ENCODE data around the gene NDUFV2.
A peak's percentile ranks its signal among the peaks of the same experiment; 100 is the strongest.

The NDUFV2 gene

GRCh38 chr18:9172506-9173127, 70.1 kb downstream of the NDUFV2 start:
- Histone ChIP-seq H3K4me1 (ENCODE audit: control extremely low read depth in 1 of 4, control insufficient read depth in 4 of 4, insufficient read depth in 4 of 4, low read length in 3 of 4) (peaks cover 0 to 16% (median 13%) of the 10 kb centered on the region in 4 experiments), H3K4me3 (ENCODE audit: control insufficient read depth in 1 of 7, extremely low read depth in 1 of 7, insufficient read depth in 4 of 7, low read depth in 2 of 7, low read length in 6 of 7) (no peak overlapping the region), H3K36me3 (ENCODE audit: control insufficient read depth in 4 of 4, insufficient read depth in 4 of 4, low read length in 3 of 4) (peaks cover 0 to 4% (median 0%) of the 10 kb centered on the region in 4 experiments), H3K27ac (ENCODE audit: insufficient read depth in 1 of 2, low read depth in 1 of 2, low read length in 2 of 2, poor library complexity in 1 of 2, severe bottlenecking in 2 of 2) (no peak overlapping the region), H3K9me3 (ENCODE audit: control extremely low read depth in 1 of 5, control insufficient read depth in 4 of 5, insufficient read depth in 2 of 5, low read depth in 1 of 5, low read length in 4 of 5) (peaks cover 0 to 4% (median 0%) of the 10 kb centered on the region in 5 experiments), H3K27me3 (replicated peaks in 2 of 5; ENCODE audit: control insufficient read depth in 4 of 5, insufficient read depth in 5 of 5, low read length in 4 of 5) (no peaks in the 10 kb centered on the region)
- no peak for DNase-seq
- WGBS (ENCODE audit: insufficient coverage), result 94% methylated on average over 2 of the region's 4 CpGs
- ChIA-PET CTCF (interaction anchor here (1.2 to 1.5 kb wide), 2 partner anchors 8 to 13 kb away, joined by 3 read pairs; no protein-coding TSS in a partner anchor), POLR2A (no interaction called here)

- CTCF ChIA-PET, result interaction anchor here (0.9 kb wide), 1 partner anchor 14 kb away, joined by 3 read pairs; no protein-coding TSS in a partner anchor
- peaks cover 0 to 4% (median 0%) of the 10 kb centered on the region in 5 experiments for H3K9me3 ChIP-seq (ENCODE audit: control extremely low read depth in 1 of 5, control insufficient read depth in 4 of 5, insufficient read depth in 2 of 5, low read depth in 1 of 5, low read length in 4 of 5)
- H3K4me1 ChIP-seq (ENCODE audit: control extremely low read depth in 1 of 4, control insufficient read depth in 4 of 4, insufficient read depth in 4 of 4, low read length in 3 of 4), result peaks cover 0 to 16% (median 13%) of the 10 kb centered on the region in 4 experiments
- H3K36me3 ChIP-seq (ENCODE audit: control insufficient read depth in 4 of 4, insufficient read depth in 4 of 4, low read length in 3 of 4), result peaks cover 0 to 4% (median 0%) of the 10 kb centered on the region in 4 experiments
- no peak overlapping the region for H3K27ac ChIP-seq (ENCODE audit: insufficient read depth in 1 of 2, low read depth in 1 of 2, low read length in 2 of 2, poor library complexity in 1 of 2, severe bottlenecking in 2 of 2)
- no peaks in the 10 kb centered on the region for H3K27me3 ChIP-seq (replicated peaks in 2 of 5; ENCODE audit: control insufficient read depth in 4 of 5, insufficient read depth in 5 of 5, low read length in 4 of 5)
- H3K4me3 ChIP-seq (ENCODE audit: control insufficient read depth in 1 of 7, extremely low read depth in 1 of 7, insufficient read depth in 4 of 7, low read depth in 2 of 7, low read length in 6 of 7), result peak overlapping the region in 3 of 7 experiments; percentile 31 to 57 (median 36)
- 92% methylated on average over 3 of the region's 6 CpGs for WGBS (ENCODE audit: insufficient coverage)
- DNase-seq, result peak in 2 of 3 donors; percentile 42 to 55
- POLR2A ChIA-PET, result no interaction called here
These were observed 71.3 kb downstream of the NDUFV2 start for GRCh38 chr18:9173770-9174233.

- POLR2A ChIA-PET, result no interaction called here
- peaks cover 0 to 4% (median 0%) of the 10 kb centered on the region in 4 experiments for H3K36me3 ChIP-seq (ENCODE audit: control insufficient read depth in 4 of 4, insufficient read depth in 4 of 4, low read length in 3 of 4)
- H3K9me3 ChIP-seq (ENCODE audit: control extremely low read depth in 1 of 5, control insufficient read depth in 4 of 5, insufficient read depth in 2 of 5, low read depth in 1 of 5, low read length in 4 of 5), result peaks cover 0 to 4% (median 0%) of the 10 kb centered on the region in 5 experiments
- CTCF ChIA-PET, result interaction anchor here (0.9 kb wide), 1 partner anchor 14 kb away, joined by 3 read pairs; no protein-coding TSS in a partner anchor
- H3K27me3 ChIP-seq (replicated peaks in 2 of 5; ENCODE audit: control insufficient read depth in 4 of 5, insufficient read depth in 5 of 5, low read length in 4 of 5), result no peaks in the 10 kb centered on the region
- H3K4me1 ChIP-seq (ENCODE audit: control extremely low read depth in 1 of 4, control insufficient read depth in 4 of 4, insufficient read depth in 4 of 4, low read length in 3 of 4), result peaks cover 0 to 16% (median 13%) of the 10 kb centered on the region in 4 experiments
- WGBS (ENCODE audit: insufficient coverage), result 64% methylated on average over 3 of the region's 4 CpGs
- peak in 2 of 3 donors; percentile 59 to 66 for DNase-seq
- peak overlapping the region in 1 of 2 experiments; percentile 60 for H3K27ac ChIP-seq (ENCODE audit: insufficient read depth in 1 of 2, low read depth in 1 of 2, low read length in 2 of 2, poor library complexity in 1 of 2, severe bottlenecking in 2 of 2)
- peak overlapping the region in 5 of 7 experiments; percentile 5 to 57 (median 31) for H3K4me3 ChIP-seq (ENCODE audit: control insufficient read depth in 1 of 7, extremely low read depth in 1 of 7, insufficient read depth in 4 of 7, low read depth in 2 of 7, low read length in 6 of 7)
These were observed 71.8 kb downstream of the NDUFV2 start for GRCh38 chr18:9174302-9174701.

GRCh38 chr18:9175115-9175514, 72.6 kb downstream of the NDUFV2 start:
- POLR2A ChIA-PET, result no interaction called here
- peaks cover 0 to 4% (median 0%) of the 10 kb centered on the region in 5 experiments for H3K9me3 ChIP-seq (ENCODE audit: control extremely low read depth in 1 of 5, control insufficient read depth in 4 of 5, insufficient read depth in 2 of 5, low read depth in 1 of 5, low read length in 4 of 5)
- H3K27me3 ChIP-seq (replicated peaks in 2 of 5; ENCODE audit: control insufficient read depth in 4 of 5, insufficient read depth in 5 of 5, low read length in 4 of 5), result no peaks in the 10 kb centered on the region
- no CpG with 5 or more reads among the region's 1 CpG for WGBS (ENCODE audit: insufficient coverage)
- peaks cover 0 to 16% (median 13%) of the 10 kb centered on the region in 4 experiments for H3K4me1 ChIP-seq (ENCODE audit: control extremely low read depth in 1 of 4, control insufficient read depth in 4 of 4, insufficient read depth in 4 of 4, low read length in 3 of 4)
- H3K4me3 ChIP-seq (ENCODE audit: control insufficient read depth in 1 of 7, extremely low read depth in 1 of 7, insufficient read depth in 4 of 7, low read depth in 2 of 7, low read length in 6 of 7), result no peak overlapping the region
- H3K27ac ChIP-seq (ENCODE audit: insufficient read depth in 1 of 2, low read depth in 1 of 2, low read length in 2 of 2, poor library complexity in 1 of 2, severe bottlenecking in 2 of 2), result no peak overlapping the region
- CTCF ChIA-PET, result no interaction called here
- peaks cover 0 to 4% (median 2%) of the 10 kb centered on the region in 4 experiments for H3K36me3 ChIP-seq (ENCODE audit: control insufficient read depth in 4 of 4, insufficient read depth in 4 of 4, low read length in 3 of 4)
- no peak for DNase-seq

GRCh38 chr18:9177031-9177430, 74.5 kb downstream of the NDUFV2 start:
- H3K4me3 ChIP-seq (ENCODE audit: control insufficient read depth in 1 of 7, extremely low read depth in 1 of 7, insufficient read depth in 4 of 7, low read depth in 2 of 7, low read length in 6 of 7), result no peak overlapping the region
- H3K4me1 ChIP-seq (ENCODE audit: control extremely low read depth in 1 of 4, control insufficient read depth in 4 of 4, insufficient read depth in 4 of 4, low read length in 3 of 4), result peaks cover 0 to 16% (median 13%) of the 10 kb centered on the region in 4 experiments
- POLR2A ChIA-PET, result no interaction called here
- peaks cover 0 to 4% (median 2%) of the 10 kb centered on the region in 4 experiments for H3K36me3 ChIP-seq (ENCODE audit: control insufficient read depth in 4 of 4, insufficient read depth in 4 of 4, low read length in 3 of 4)
- no peaks in the 10 kb centered on the region for H3K27me3 ChIP-seq (replicated peaks in 2 of 5; ENCODE audit: control insufficient read depth in 4 of 5, insufficient read depth in 5 of 5, low read length in 4 of 5)
- H3K9me3 ChIP-seq (ENCODE audit: control extremely low read depth in 1 of 5, control insufficient read depth in 4 of 5, insufficient read depth in 2 of 5, low read depth in 1 of 5, low read length in 4 of 5), result no peaks in the 10 kb centered on the region
- WGBS (ENCODE audit: insufficient coverage), result 93% methylated on average over 3 of the region's 6 CpGs
- CTCF ChIA-PET, result no interaction called here
- no peak overlapping the region for H3K27ac ChIP-seq (ENCODE audit: insufficient read depth in 1 of 2, low read depth in 1 of 2, low read length in 2 of 2, poor library complexity in 1 of 2, severe bottlenecking in 2 of 2)
- DNase-seq, result no peak

GRCh38 chr18:9177466-9177865, 75.0 kb downstream of the NDUFV2 start:
- H3K4me1 ChIP-seq (ENCODE audit: control extremely low read depth in 1 of 4, control insufficient read depth in 4 of 4, insufficient read depth in 4 of 4, low read length in 3 of 4), result peaks cover 0 to 16% (median 13%) of the 10 kb centered on the region in 4 experiments

GRCh38 chr18:9178557-9178956, 76.1 kb downstream of the NDUFV2 start:
- Histone ChIP-seq H3K36me3 (ENCODE audit: control insufficient read depth in 4 of 4, insufficient read depth in 4 of 4, low read length in 3 of 4) (peaks cover 2 to 11% (median 7%) of the 10 kb centered on the region in 4 experiments), H3K4me1 (ENCODE audit: control extremely low read depth in 1 of 4, control insufficient read depth in 4 of 4, insufficient read depth in 4 of 4, low read length in 3 of 4) (peaks cover 0 to 13% (median 11%) of the 10 kb centered on the region in 4 experiments), H3K9me3 (ENCODE audit: control extremely low read depth in 1 of 5, control insufficient read depth in 4 of 5, insufficient read depth in 2 of 5, low read depth in 1 of 5, low read length in 4 of 5) (no peaks in the 10 kb centered on the region), H3K27me3 (replicated peaks in 2 of 5; ENCODE audit: control insufficient read depth in 4 of 5, insufficient read depth in 5 of 5, low read length in 4 of 5) (no peaks in the 10 kb centered on the region), H3K27ac (ENCODE audit: insufficient read depth in 1 of 2, low read depth in 1 of 2, low read length in 2 of 2, poor library complexity in 1 of 2, severe bottlenecking in 2 of 2) (no peak overlapping the region), H3K4me3 (ENCODE audit: control insufficient read depth in 1 of 7, extremely low read depth in 1 of 7, insufficient read depth in 4 of 7, low read depth in 2 of 7, low read length in 6 of 7) (no peak overlapping the region)
- POLR2A ChIA-PET, result interaction anchor here (0.9 kb wide), 1 partner anchor 10 kb away, joined by 3 read pairs; no protein-coding TSS in a partner anchor
- WGBS (ENCODE audit: insufficient coverage), result no CpG with 5 or more reads among the region's 1 CpG
- CTCF ChIA-PET, result interaction anchor here (2.6 kb wide), 1 partner anchor 10 kb away, joined by 7 read pairs; no protein-coding TSS in a partner anchor
- no peak for DNase-seq

More at GRCh38 chr18:9177466-9177865, 75.0 kb downstream of the NDUFV2 start:
- POLR2A ChIA-PET, result interaction anchor here (0.9 kb wide), 1 partner anchor 11 kb away, joined by 3 read pairs; no protein-coding TSS in a partner anchor
- H3K36me3 ChIP-seq (ENCODE audit: control insufficient read depth in 4 of 4, insufficient read depth in 4 of 4, low read length in 3 of 4), result peaks cover 0 to 7% (median 3%) of the 10 kb centered on the region in 4 experiments
- CTCF ChIA-PET, result no interaction called here
- H3K9me3 ChIP-seq (ENCODE audit: control extremely low read depth in 1 of 5, control insufficient read depth in 4 of 5, insufficient read depth in 2 of 5, low read depth in 1 of 5, low read length in 4 of 5), result no peaks in the 10 kb centered on the region
- H3K4me3 ChIP-seq (ENCODE audit: control insufficient read depth in 1 of 7, extremely low read depth in 1 of 7, insufficient read depth in 4 of 7, low read depth in 2 of 7, low read length in 6 of 7), result no peak overlapping the region
- no peaks in the 10 kb centered on the region for H3K27me3 ChIP-seq (replicated peaks in 2 of 5; ENCODE audit: control insufficient read depth in 4 of 5, insufficient read depth in 5 of 5, low read length in 4 of 5)
- DNase-seq, result no peak
- 100% methylated on average over 1 of the region's 4 CpGs for WGBS (ENCODE audit: insufficient coverage)
- H3K27ac ChIP-seq (ENCODE audit: insufficient read depth in 1 of 2, low read depth in 1 of 2, low read length in 2 of 2, poor library complexity in 1 of 2, severe bottlenecking in 2 of 2), result no peak overlapping the region

All from common myeloid progenitor, CD34-positive (primary cell).